Heart left ventricle (tissue), 13 donors: Measurements from ENCODE around the gene TM9SF1.

Source experiments
- POLR2A ChIP-seq, 2 donors: fragments of 450-650 bp; IDR thresholded peaks; one replicate each; pipeline ENCODE4 v1.6.1; 2017; ENCODE audit warnings: antibody characterized with exemption in 2 of 2, mild to moderate bottlenecking in 2 of 2, moderate library complexity in 2 of 2
- TF ChIP-seq, protein P1 (sequence below), 12 donors: fragments of 200-600 bp; sonication (generic) in 4 of 12; IDR thresholded peaks; one replicate each; pipeline versions ENCODE4 v1.5.0 to v1.8.0; 2018 to 2022; ENCODE audit warnings: antibody characterized with exemption in 12 of 12, mild to moderate bottlenecking in 5 of 12
- donor health status: ischemic (EF 13 %, LVEDD 7.1; RV severe dilation, severe dysfunction).
- donor health status: DM: no; HTN: yes; CAD: no.
- donor health status: DM: no; HTN: no; CAD: no.
- donor health status: ischemic (EF 25% LVEDD 6.9; RV normal size, moderate dysfunction).
- donor health status: ischemic (EF 25% LVEDD 5.7; RV mildly dilated, moderate dysfunction).
- donor health status: ischemic (EF 35%, LVEDD 5.7; RV mildly dilated, moderate dysfunction).
- donor health status: nonischemic (EF 11% LVEDD 7.7; RV severe dilation, severe dysfunction).
- donor health status: DM: yes; HTN: yes; CAD: no.
- donor health status: PGD.
- donor health status: ischemic (EF 29% LVEDD 5.4; RV normal size, mild dysfunction).
- donor health status: nonischemic (EF 23%, LVEDD 6.1; RV moderate dilation, normal function).

DNA sequence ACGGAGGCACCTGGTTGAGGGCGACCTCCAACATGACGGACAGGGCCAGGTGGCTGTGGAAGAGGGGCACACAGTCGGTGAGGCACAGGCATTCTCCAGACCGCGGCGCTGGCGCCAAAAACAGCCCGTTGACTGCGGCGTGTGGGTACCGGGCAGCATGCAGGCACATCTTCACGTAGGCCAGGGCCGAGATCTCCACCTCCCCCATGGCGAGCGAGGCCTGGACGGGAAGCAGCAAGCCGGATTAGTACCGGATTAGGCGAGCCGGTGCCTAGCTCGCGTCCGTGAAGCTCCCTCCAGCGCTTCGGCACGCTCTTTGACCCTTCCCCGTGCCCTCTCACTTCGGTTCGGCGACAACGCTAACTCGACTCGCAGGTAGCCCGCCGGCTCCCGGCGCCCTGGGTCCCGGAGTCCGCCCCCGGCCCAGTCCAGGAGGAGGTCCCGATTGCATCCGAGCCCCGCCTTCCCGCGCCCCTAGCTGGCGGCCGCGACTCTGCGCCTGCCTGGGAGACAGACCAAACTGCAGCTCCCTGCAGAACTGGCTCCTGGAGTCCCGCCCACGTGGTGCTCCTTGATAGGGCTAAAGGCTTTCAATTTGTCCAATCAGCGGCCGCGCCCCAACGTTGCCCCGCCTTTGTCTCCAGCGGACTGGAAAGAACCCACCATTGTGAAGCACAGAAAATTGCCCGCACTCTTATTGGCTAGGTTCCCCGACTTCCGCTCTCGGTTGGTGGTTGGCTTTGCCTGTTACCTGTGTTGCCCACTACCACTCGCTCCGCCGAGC lies 54.0 kb downstream of the TM9SF1 start, which contains the start of gene EMC9:
- TF ChIP-seq, protein P1, sequence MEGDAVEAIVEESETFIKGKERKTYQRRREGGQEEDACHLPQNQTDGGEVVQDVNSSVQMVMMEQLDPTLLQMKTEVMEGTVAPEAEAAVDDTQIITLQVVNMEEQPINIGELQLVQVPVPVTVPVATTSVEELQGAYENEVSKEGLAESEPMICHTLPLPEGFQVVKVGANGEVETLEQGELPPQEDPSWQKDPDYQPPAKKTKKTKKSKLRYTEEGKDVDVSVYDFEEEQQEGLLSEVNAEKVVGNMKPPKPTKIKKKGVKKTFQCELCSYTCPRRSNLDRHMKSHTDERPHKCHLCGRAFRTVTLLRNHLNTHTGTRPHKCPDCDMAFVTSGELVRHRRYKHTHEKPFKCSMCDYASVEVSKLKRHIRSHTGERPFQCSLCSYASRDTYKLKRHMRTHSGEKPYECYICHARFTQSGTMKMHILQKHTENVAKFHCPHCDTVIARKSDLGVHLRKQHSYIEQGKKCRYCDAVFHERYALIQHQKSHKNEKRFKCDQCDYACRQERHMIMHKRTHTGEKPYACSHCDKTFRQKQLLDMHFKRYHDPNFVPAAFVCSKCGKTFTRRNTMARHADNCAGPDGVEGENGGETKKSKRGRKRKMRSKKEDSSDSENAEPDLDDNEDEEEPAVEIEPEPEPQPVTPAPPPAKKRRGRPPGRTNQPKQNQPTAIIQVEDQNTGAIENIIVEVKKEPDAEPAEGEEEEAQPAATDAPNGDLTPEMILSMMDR (IDR thresholded peaks at IDR 0.05), result peak; percentile 26 to 75 (median 57)
- peak in 1 of 2 donors; percentile 94 for TF ChIP-seq POLR2A (IDR thresholded peaks at IDR 0.05)
